Amniotic stem cell (primary cell): ENCODE results near the gene ZNF334.

Experiments
- DNase-seq: peaks from one replicate; lab custom pipeline; 2025; lab: John Stamatoyannopoulos, UW

The ZNF334 gene

GRCh38 chr20:46545827-46546138 is 32.4 kb upstream of the ZNF334 start:
- no peak for DNase-seq

- DNase-seq: no peak
Observed at GRCh38 chr20:46545077-46545826, 31.9 kb upstream of the ZNF334 start.

DNA sequence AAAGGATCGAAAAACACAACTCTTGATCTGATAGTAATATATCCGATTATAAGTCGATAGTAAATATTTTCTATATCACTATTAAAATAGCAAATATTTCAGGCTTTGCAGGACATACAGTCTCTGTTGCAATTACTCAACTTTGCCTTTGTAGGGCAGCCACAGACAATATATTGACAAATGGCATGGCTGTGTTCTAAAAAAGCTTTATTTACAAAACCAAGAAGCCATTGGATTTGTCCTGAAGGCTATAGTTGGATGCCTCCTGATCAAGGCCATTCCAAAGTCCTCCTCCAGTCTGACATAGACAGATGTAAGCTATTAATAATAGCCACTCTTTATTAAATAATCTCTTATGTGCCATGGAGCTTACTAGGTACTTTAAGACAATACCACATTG is 31.2 kb upstream of the ZNF334 start:
- no peak for DNase-seq

GRCh38 chr20:46543959-46544358 is 30.6 kb upstream of the ZNF334 start:
- no peak for DNase-seq

- DNase-seq: no peak
Observed at GRCh38 chr20:46543033-46543432, 29.7 kb upstream of the ZNF334 start.

DNA sequence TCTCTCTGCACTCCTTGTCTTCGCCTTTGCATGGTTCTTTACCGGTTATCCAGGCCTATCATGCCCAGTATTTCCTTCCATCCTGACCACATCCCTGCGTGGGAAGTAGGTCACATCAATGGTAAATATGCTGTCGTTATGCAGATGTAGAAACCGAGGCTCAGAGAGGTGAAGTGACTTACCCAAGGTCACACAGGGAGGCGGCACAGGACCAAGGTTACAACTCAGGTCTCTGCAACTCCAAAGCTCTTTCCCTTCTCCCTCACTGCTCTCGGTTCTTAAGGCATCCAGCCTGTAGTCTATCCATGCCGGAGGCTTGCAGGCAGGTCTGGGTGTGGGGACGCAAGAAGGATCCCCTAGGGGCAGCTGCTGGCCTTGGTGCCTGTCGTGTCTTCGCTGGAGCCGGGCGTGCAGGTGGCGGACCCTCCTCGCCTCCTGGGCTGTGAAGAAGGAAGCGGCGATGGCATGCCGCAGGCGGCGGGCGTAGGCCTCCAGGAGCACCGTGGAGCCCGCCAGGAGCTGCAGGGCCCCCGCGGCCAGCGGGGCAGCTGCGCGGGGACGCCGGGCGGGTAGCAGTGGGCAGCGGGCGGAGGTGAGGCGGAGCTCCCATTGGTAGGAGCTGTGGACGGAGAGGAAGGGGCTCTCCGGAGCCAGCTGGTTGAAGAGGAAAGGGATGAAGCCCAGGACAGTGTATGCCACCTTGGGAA is 28.0 kb upstream of the ZNF334 start:
- no peak for DNase-seq

DNA sequence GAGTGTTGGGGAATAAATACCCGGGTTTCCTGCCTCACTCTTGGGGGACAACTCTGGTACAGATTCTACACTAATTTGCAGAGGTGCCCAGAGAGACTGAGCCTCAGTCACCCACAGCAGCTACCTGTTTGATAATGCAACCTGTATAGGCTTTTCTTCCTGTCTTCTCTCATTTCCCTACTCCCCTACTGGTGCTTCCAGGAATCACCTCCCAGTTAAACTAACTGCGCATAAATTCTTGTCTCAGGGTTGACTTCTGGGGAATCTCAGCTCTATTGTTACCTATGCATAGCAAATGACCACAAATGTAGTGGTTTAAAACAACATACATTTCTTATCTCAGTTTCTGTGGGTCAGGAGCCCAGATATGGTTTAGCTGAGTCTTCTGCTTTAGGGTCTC is 25.8 kb upstream of the ZNF334 start:
- DNase-seq: no peak

GRCh38 chr20:46530640-46531039 is 17.3 kb upstream of the ZNF334 start:
- no peak for DNase-seq

DNA sequence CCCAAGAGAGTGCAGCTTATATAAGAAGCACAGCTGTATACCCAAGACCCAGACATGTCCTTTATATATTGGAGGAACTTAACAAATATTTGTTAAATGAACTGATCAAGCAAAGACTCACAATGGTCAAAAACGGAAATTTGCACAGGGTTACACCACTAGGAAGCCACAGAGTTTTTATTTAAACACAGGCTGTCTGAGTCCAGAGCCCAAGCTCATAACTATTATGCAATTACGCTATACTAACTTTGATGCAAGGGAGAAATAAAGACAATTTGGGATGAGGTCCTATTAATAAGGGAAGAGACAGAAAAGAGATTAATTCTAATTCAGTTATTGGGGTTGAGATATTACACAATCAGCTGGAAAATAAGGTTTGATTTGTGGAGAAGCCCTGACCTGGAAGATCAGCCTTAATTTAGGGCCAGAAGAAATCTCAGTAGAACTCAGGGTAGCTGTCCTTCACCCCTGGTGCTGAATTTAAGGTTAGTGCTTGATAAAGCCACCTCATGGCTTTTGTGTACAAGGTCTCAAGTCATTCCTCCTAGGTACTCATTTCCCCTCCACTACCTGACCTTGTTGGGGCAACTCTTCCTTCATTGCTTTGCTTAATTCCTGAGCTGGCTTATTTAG is 10.5 kb upstream of the ZNF334 start:
- DNase-seq: no peak

- no peak for DNase-seq
Observed at GRCh38 chr20:46523108-46523507, 9.7 kb upstream of the ZNF334 start.

GRCh38 chr20:46520976-46521579 is 7.7 kb upstream of the ZNF334 start:
- DNase-seq: peak; percentile 9

DNA sequence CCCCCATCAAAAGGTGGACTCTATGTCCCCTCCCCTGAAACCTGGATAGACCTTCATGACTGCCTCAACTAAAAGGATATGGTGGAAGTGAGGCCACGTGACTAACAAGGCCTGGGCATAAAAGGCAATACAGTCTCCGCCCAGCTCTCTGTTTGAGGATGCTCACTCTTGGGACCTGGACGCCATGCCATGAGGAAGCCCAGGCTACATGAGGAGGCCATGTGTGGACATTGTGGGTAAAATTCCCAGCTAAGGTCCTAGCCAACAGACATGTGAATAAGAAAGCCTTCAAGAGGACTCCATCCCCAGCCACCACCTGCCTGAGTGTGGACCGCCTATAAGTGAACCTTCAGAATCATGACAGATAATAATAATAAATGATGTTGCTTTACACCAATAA is 7.2 kb upstream of the ZNF334 start:
- DNase-seq: no peak

DNA sequence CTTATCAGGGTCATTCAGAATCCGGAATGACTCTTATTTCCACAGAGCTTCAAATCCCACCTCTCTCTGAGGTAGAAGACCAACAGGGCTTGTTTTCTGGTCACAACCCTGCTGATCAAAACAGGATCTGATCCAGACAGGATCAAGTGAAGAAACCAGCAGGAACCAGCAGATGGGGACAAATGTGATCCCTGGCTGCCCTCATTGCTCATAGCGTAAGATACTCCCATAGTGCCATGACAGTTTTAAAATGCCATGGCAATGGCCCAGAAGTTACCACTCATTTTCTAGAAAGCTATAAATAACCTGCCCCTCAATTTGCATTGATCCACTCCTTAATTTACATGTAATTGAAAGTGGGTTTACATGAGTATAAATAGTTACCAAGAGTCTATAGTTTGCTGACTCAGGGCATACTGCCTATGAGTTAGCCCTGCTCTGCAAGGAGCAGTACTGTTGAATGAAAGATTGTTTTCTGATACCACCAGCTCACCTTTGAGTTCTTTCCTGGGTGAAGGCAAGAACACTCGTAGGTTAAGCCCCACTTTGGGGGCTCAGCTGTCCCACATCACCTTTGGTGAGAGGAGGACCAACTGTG is 6.2 kb upstream of the ZNF334 start:
- DNase-seq: no peak

GRCh38 chr20:46509523-46509922 is 3.8 kb downstream of the ZNF334 start:
- no peak for DNase-seq

GRCh38 chr20:46507760-46508407 is 5.5 kb downstream of the ZNF334 start:
- no peak for DNase-seq

GRCh38 chr20:46505506-46505905 is 7.9 kb downstream of the ZNF334 start:
- DNase-seq: no peak

DNA sequence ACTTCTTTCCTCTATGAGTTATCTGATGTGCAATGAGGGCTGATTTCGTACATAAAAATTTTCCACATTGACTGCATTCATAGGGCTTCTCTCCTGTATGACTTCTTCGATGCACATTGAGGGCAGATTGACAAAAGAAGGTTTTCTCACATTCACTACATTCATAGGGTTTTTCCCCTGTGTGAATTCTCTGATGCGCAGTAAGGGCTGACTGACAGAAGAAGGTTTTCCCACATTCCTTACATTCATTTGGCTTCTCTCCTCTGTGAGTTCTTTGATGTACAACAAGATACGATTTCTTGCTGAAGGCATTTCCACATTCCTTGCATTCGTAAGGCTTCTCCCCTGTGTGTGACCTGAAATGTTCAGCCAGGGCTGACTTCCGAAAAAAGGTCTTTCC is 11.4 kb downstream of the ZNF334 start:
- no peak for DNase-seq

DNA sequence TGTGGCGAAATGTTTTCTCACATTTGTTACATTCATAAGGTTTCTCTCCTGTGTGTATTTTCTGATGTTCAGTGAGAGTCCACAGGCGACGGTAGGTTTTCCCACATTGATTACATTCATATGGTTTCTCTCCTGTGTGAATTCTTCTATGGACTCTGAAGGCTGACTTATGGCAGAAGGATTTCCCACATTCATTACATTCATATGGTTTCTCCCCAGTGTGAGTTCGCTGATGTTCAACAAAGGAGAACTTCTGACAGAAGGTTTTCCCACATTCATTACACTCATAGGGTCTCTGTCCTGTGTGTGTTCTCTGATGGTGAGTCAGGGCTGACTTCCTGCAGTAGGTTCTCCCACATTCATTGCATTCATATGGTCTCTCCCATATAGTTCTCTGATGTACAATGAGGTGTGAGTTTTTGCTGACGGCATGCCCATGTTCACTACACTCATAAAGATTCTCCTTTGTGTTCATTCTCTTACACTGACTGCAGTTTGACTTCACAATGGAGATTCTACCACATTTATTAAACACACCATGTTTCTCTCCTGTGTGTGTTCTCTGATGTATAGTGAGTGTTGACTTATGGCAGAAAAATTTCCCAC is 11.9 kb downstream of the ZNF334 start:
- DNase-seq: no peak

- DNase-seq: no peak
Observed at GRCh38 chr20:46494077-46494476, 19.3 kb downstream of the ZNF334 start.

- DNase-seq: no peak
Observed at GRCh38 chr20:46491354-46491753, 22.0 kb downstream of the ZNF334 start.

DNA sequence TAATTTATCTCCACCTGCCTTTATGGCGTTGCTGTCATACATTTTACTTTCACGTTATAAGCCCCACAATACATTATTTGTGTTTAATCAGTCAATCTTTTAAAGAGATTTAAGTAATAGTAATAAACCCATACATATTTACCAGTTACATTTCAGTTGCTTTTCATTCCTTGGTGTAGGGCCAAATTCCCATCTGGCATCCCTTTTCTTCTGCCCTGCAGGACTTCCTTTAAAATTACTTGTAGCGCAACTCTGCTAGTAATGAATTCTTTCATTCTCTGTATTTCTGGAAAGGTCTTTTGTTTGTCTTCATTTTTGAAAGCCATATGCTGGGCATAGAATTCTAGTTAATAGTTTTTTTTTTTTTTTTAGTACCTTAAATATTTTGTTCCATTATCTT is 24.9 kb downstream of the ZNF334 start:
- no peak for DNase-seq

DNA sequence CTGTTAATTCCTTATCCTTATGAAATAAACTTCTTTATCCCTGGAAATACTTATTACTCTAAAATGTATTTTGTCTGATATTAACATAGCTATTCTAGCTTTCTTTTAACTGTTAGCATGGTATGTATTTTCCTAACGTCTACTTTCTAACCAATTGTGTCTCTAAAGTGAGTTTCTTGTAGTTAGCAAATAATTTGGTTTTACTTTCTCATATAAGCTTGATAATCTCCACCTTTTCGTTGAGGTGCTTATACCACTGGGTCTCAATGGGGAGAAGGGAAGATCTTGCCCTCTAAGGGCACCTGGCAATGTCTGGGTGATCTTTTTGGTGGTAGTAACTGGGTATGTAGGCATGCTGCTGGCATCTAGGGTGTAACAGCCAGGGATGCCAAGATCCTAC is 25.7 kb downstream of the ZNF334 start:
- no peak for DNase-seq
